ENCODE measurements around the gene AGR2.
A peak's percentile ranks its signal among the peaks of the same experiment; 100 is the strongest.

The AGR2 gene

GRCh38 chr7:16812542-16813231 lies 7.9 kb upstream of the AGR2 start:
- H3K27ac ChIP-seq: peak overlapping the region; percentile 87
- TF ChIP-seq CTCF (conservative IDR thresholded peaks at IDR 0.05): no peak

GRCh38 chr7:16811551-16811950 lies 6.8 kb upstream of the AGR2 start:
- no peak for TF ChIP-seq CTCF (conservative IDR thresholded peaks at IDR 0.05)
- H3K27ac ChIP-seq: 0 out of 2 replicates have a peak overlapping the region, but pooled peaks have one; percentile 6

GRCh38 chr7:16810573-16810972 lies 5.8 kb upstream of the AGR2 start:
- no peak for TF ChIP-seq CTCF (conservative IDR thresholded peaks at IDR 0.05)
- peak overlapping the region; percentile 6; the same call in 1 of the 2 replicates for H3K27ac ChIP-seq

- peak overlapping the region; percentile 6; the same call in 1 of the 2 replicates for H3K27ac ChIP-seq
- TF ChIP-seq CTCF (conservative IDR thresholded peaks at IDR 0.05): no peak
Observed at GRCh38 chr7:16810112-16810511, 5.3 kb upstream of the AGR2 start.

- peak overlapping the region; percentile 91 for H3K27ac ChIP-seq
- no peak for TF ChIP-seq CTCF (conservative IDR thresholded peaks at IDR 0.05)
Observed at GRCh38 chr7:16805441-16805840, 642 bp upstream of the AGR2 start.

- H3K27ac ChIP-seq: peak overlapping the region; percentile 91
- TF ChIP-seq CTCF (conservative IDR thresholded peaks at IDR 0.05): no peak
Observed at GRCh38 chr7:16803881-16804673, 722 bp downstream of the AGR2 start.

GRCh38 chr7:16803125-16803524 lies 1.7 kb downstream of the AGR2 start:
- H3K27ac ChIP-seq: peak overlapping the region; percentile 91
- TF ChIP-seq CTCF (conservative IDR thresholded peaks at IDR 0.05): no peak

All from VCaP (cell line).